Astrocyte of the spinal cord (primary cell): ENCODE measurements around the gene PSD.

ENCODE experiments used
- DNase-seq: peaks from one replicate; pipeline ENCODE4 v3.0.0; 2011; ENCODE audit warnings: low read depth, low spot score
- H3K4me3 ChIP-seq: 2 replicates; pipeline ENCODE4 v1.5.1; 2011; ENCODE audit warnings: low read depth, mild to moderate bottlenecking, low read length, moderate library complexity
- CTCF ChIP-seq: IDR thresholded peaks from 2 replicates; pipeline ENCODE4 v1.5.1; 2012; ENCODE audit warnings: low read depth, mild to moderate bottlenecking, low read length, inconsistent platforms
- in situ Hi-C: cut with HindIII; loops from 2 replicates; pipeline ENCODE4 v1.10.0; 2017; ENCODE audit warnings: low sequenced_read_pairs

PSD gene

GRCh38 chr10:102405108-102405571 lies 13.4 kb downstream of the PSD start:
- in situ Hi-C loops, result no loop called here
- no peak overlapping the region for H3K4me3 ChIP-seq
- TF ChIP-seq CTCF, result no peak
- DNase-seq, result no peak

GRCh38 chr10:102404361-102405107 lies 14.1 kb downstream of the PSD start:
- in situ Hi-C loops, result no loop called here
- no peak for DNase-seq
- H3K4me3 ChIP-seq, result no peak overlapping the region
- TF ChIP-seq CTCF, result no peak

- no peak for DNase-seq
- TF ChIP-seq CTCF, result no peak
- in situ Hi-C loops, result no loop called here
- H3K4me3 ChIP-seq, result no peak overlapping the region
Observed at GRCh38 chr10:102403115-102403514, 15.5 kb downstream of the PSD start.

DNA sequence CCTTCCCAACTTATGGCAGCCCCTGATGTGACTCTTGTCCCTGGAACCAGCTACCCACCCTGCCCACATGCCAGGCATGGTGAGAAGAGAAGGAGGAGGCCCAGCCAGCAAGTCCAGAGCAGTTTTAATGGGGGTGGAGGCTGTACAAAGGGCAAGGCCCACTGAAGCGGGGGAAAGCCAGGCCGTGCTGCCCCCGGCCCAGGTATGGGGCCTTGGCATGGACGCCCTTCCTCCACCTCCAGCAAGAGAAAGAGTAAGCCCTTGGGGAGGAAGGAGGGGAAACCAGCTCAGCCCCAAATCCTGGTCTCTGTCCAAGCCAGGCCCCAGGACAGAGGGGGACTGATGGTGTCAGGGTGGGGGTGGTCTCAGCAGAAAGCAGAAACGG lies 16.1 kb downstream of the PSD start:
- no peak overlapping the region for H3K4me3 ChIP-seq
- in situ Hi-C loops, result no loop called here
- no peak for TF ChIP-seq CTCF
- DNase-seq, result no peak

- no peak for TF ChIP-seq CTCF
- in situ Hi-C loops, result no loop called here
- no peak overlapping the region for H3K4me3 ChIP-seq
- DNase-seq, result no peak
Observed at GRCh38 chr10:102401735-102402511, 16.7 kb downstream of the PSD start.

GRCh38 chr10:102401342-102401654 lies 17.3 kb downstream of the PSD start:
- DNase-seq, result no peak
- in situ Hi-C loops, result no loop called here
- no peak overlapping the region for H3K4me3 ChIP-seq
- no peak for TF ChIP-seq CTCF
